GM21825 (cell line): ENCODE data around the gene SLC35E1.
"Not testable (repeated sequence)": the region's sequence is repeated elsewhere in the genome, so short reads cannot be mapped to it uniquely, and the experiment has no call there.

Experiments
- ATAC-seq: cut with Tn5 transposase; IDR thresholded peaks from one replicate; pipeline ENCODE4 v1.9.1; 2021; ENCODE audit warnings: mild to moderate bottlenecking, moderate library complexity; ENCODE audit not compliant: unreplicated experiment

SLC35E1 gene

DNA sequence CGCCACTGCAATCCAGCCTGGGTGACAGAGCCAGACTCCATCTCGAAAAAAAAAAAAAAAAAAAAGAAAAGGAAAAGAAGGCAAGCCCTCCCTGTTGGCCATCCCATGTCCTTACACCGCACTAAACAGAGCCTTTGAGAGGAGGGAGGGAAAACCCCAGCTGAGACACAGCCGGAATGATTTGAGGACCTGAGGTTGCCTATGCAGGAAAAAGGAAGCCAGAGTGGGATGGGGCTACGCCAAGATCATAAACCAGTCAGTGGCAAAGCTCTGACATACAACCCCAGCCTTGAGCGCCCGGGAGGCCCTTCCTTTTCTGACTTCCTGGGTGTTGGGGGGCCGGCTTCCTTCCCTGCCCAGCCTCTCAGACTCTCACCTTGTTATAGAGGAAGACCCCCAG, 17.4 kb downstream of the SLC35E1 start:
- ATAC-seq: no peak

DNA sequence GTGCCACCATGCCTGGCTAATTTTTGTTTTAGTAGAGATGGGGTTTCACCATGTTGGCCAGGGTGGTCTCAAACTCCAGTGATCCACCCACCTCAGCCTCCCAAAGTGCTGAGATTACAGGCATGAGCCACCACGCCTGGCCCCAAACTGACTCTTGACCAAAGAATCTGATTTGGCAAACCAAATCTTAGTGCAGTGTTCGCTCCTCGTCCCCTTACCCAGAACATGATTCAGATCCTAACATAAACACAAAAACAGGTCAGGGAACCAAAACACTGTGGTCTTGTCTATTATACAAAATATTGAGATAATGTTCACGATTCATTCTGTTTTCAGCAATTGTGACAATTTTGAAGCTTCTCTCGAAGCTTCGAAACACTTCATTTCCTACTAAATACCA, 20.3 kb downstream of the SLC35E1 start:
- ATAC-seq: not testable (repeated sequence)

DNA sequence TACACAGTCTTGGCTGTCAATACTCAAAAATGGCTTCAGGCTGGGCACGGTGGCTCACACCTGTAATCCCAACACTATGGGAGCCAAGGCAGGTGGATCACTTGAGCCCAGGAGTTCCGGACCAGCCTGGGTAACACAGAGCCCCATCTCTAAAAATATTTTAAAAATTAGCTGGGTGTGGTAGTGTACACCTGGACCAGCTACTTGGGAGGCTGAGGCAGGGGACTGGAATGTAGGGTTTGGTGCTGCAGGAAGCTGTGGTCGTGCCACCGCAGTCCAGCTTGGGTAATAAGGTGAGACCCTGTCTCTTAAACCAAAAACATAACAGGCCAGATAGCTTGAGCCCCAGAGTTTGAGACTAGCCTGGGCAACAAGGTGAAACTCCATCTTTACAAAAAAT, 23.3 kb downstream of the SLC35E1 start:
- no peak for ATAC-seq

DNA sequence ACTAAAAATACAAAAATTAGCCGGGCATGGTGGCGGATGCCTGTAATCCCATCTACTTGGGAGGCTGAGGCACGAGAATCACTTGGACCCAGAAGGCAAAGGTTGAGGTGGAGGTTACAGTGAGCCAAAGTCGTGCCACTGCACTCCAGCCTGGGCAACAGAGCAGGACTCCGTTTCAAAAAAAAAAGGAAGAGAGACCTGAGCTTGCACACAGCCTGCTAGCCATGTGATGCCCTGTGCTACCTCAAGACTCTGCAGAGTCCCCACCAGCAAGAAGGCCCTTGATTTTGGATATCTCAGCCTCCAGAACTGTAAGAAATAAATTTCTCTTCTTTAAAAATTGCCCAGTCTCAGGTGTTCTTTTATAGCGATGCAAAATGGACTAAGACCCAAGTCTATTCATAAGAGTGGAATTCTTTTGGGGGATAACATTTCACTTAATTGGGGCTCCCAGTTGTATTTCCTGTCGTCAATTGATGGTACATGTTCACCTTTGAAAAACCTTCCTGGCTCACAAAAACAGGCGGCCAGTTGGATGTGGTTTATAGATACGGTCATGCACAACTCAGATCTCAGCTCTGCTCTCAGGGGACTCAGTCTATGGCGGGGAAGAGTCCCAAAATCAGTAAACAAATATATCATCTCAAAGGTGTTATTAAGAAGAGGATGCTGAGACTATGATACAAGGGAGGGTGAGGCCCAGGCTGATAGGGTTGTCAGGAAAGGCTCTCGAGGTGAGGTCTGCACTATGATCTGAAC, 27.6 kb downstream of the SLC35E1 start:
- no peak for ATAC-seq

DNA sequence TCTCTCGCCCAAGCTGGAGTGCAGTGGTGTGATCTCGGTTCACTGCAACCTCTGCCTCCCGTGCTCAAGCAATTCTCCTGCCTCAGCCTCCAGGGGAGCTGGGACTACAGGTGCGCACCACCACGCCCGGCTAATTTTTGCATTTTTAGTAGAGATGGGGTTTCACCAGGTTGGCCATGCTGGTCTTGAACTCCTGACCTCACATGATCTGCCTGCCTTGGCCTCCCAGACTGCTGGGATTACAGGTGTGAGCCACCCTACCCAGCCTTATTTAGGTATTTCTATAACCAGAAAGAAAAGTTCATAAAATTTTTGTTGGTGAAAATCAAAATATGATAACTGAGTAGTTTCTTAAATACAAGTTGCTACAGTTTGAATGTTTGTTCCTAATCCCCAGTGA, 28.5 kb downstream of the SLC35E1 start:
- not testable (repeated sequence) for ATAC-seq

DNA sequence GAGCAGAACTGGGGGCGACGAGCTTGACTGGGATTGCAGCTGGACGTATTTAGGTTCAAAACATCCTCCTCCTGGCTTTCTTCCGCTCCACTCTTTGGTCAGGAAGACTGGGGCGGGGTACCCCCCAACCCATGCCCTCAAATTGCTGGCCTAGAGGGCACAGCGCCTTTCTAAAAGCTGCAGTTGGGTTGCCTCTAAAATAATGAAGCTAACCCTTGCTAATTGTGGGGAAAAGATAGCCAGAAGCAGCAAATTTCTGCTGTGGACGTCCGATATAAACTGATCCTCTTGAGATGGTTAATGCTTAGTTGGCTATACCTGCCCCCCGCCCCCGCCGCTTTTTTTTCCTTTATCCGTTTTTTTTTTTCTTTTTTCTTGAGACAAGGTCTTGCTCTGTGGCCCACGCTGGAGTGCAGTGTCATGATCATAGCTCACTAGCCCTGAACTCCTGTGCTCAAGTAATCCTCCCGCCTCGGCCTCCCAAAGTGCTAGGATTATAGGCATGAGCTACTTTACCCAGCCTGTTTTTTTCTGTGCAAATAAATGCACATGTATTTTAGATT, 29.2 kb downstream of the SLC35E1 start:
- ATAC-seq: no peak

DNA sequence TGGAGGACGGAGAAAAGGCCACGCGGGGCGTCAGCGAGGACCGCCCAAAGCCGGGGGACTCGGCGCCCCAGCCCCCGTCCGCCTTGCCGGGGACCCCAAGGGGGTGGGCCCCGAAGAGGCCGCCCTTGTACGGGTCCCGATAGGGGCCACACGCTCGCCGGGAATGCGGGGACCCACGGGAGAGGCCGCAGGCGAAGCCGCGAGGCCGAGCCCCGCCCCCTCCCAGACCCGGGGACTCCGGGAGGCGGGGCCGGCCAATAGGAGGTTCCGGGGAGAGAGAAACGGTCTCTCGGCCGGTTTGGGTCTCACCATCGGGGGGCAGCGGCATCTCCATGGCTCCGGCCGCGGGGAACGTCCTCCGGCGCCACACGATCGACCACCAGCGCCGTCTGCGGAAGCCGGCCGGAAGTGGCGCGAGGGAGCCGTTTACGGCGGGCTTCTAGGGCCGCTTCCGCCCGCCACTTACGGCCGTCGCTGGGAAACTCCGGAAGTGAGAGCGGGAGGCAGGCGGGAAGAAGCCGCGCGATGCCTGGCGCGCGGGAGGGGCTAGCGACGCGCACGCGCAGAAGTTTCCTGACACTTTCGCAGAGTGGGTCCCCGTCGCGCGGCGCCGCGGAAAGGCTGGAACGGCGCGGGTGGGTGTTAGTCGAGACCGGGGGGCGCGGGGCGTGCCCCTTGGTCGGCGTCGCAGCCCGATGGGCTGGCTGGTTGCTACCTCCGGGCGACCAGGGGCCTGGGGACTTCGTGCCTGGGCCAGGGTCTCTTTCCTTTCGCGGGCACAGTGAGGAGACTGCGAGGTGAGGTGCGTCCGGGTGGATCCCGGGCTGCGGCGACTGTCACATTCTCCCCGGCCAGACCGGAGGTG, 29.9 kb downstream of the SLC35E1 start, which contains the start of gene CHERP:
TSS of gene CHERP (minus strand) at position 393 of the 865 bp plus-strand sequence. CDS start at position 334, 59 bp downstream.
- peak; percentile 63 for ATAC-seq

DNA sequence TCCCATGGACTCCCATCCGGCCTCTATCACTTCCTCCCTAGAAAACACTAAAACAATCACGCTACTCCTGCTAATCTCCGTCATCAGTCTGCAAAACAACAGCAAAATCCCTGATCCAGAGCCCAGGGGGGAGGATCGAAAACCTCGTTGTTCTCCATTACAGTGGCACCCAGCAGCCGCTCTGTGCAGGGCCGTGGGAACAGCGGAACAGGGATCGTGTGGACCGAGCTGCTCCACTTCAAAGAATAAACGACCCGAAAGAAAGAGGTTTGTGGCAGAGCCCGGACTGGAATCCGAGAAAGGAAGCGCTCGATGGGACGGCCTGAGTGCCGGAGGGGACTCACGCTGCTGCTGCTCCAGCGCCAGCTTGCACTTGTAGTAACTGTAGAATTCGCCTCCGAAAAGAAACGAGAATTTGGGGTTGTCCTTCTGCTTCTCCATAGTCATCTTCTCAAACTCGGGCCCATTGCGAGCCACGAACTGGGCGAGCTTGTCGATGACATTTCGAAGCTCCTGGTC, 30.6 kb downstream of the SLC35E1 start:
- ATAC-seq: no peak

DNA sequence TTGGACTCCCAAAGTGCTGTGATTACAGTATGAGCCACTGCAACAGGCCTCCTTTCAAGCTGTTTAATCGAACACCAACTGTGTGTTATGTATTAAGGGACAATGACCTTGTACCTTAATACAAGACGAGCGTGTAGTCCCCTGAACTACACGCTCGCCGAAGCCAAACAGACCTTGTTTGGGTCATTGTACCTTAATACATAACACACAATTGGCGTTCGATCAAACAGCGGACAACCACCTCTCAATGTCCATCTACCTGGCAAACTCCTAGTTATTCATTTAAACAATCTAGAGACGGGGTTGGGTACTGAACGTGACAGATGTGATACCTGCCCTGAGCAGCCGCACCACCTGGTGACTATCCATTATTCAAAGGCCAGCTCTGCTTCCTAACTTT, 31.3 kb downstream of the SLC35E1 start:
- ATAC-seq: no peak

DNA sequence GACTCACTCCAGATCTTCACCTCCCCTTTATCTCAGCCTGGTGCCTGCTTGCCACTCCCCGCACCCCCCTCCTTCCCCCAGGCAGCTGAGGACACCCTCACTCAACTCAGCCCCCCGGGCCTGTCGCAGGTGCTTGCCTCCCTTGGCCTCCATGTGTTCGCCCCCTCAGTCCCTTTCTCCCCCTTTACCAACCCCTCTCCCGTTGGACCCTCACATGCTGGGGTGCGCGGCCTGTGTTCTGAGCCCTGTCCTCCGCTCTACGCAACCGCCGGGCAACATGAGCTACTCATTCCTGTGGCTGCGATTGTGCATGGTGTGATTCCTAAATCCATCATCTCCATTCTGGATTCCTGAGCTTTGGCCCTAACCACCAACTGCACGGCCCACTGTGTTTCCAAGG, 35.1 kb downstream of the SLC35E1 start:
- ATAC-seq: no peak

DNA sequence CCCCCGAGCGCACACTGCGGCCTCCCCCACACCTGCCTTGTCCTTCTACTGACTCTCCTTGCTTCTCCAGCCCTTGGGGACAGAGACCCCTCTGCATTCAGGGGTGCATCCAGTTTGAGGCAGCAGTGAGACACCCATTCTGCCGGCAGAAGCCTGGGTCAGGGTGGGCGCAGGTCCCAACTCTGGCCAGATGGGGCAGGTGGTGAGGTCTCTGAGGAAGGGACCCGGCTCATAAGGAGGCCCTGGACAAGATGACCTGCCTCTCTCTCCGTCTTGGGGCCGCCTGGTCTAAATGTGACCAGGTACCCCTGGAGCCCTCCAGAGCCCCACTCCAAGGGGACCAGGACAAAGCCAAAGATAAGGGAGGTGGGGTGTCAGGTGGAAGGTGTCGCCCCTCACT, 36.1 kb downstream of the SLC35E1 start:
- ATAC-seq: no peak

DNA sequence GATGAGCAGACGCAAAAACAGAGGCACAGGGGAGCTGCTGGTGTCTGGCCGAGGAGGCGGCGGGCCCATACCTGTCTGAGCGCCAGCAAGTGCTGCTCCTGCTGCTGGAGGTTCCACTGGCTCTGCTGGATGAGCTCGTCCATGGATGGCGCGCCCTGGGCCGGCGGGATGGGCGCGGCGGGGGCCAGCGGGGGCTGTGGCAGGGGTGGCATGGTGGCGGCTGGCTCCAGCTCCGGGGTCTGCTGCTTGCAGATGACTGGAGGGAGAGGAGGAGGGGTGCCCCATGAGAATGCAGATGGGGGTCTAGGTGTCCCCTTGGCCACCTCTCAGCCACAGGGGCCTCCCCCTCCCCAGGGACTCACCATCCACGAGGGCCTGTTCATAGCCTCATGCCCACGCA, 36.8 kb downstream of the SLC35E1 start:
- no peak for ATAC-seq

DNA sequence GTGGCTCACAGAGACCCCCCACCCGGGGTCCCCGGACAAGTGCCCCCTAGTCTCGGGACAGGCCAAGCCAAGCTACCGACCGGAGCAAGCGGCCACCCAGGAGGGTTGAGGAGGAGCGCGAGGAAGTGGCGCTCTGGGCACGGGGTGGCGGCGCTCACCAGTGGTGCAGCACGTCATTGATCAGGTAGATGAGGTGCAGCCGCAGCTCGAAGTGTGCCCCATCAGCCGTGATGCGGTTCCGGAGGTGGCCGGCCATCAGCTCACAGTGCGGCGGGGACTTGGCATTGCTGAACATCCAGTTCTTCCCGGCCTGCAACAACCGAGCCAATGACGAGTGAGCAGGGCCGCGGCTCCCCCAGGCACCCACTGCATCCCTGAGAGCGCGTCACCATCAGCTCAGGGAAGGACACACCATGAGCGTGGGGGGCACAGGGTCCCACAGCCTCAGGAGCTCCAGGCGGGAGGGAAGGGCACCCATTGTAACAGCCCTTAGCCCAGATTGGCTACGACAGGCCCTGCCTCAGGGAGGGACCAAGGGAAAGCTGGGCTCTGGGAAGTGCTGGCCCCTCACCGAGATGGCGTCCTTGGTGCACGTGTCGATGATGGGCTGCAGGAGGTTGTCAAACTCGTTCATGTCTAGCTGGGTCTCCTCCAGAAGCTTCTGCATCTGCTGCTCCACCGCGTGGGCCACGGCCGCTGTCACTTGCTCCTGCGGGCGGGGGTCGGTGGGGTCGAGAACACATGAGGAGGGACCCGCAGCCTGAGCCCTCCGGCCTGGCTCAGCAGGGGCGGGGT, 39.6 kb downstream of the SLC35E1 start:
- ATAC-seq: no peak

DNA sequence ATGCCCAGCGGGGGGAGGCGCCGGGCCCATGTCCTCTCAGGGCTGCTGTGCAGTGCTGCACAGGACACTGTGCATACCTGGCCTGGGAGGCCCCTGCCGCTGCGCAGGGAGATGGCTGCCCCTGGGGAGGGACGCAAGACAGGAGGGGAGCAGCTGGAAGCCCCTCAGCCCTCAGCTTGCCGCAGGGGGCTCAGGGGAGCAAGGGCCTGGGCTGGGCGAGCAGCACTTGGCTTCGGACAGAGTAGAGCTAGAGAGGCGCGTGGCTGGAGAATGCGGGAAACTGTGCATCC, 40.9 kb downstream of the SLC35E1 start:
- no peak for ATAC-seq

DNA sequence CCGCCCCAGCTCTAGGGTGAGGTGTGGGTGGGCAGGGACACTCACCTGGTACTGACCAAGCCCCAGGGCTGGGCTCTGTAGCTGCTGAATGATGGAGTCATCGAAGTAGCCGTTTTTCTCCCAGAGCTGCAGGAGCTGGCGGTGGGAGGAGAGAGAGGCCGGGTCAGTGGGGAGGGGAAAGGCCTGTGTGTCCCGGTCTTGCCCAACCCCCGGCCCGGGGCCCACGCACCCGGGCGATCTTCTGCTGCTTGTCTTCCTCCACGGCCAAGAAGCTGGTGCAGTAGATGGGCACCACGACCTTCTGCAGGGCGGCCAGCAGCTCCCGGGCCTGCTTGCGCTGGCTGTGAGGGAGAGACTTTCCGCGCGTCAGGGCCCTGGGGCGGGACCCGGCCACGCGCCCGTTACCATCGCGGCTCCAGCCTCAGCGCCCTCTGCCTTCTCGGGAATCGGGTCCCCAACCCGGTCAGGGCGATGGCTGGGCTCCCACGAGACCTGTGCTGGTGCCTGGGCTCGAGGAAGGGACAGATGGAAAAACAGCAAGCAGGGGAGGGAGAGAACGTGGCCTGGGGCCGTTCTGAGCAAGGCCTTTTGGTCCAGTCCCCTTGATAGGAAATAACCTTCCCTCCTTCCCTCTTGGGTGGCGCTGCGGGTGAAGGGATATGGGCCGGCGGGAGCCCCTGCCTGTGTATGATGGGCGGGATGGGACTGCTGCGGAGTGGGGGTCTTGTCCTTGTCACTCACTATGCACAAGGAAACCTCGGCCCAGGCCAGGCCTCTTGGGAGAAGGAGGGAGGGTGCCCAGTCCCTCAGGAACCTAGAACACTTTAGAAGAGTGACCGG, 41.5 kb downstream of the SLC35E1 start:
- no peak for ATAC-seq

DNA sequence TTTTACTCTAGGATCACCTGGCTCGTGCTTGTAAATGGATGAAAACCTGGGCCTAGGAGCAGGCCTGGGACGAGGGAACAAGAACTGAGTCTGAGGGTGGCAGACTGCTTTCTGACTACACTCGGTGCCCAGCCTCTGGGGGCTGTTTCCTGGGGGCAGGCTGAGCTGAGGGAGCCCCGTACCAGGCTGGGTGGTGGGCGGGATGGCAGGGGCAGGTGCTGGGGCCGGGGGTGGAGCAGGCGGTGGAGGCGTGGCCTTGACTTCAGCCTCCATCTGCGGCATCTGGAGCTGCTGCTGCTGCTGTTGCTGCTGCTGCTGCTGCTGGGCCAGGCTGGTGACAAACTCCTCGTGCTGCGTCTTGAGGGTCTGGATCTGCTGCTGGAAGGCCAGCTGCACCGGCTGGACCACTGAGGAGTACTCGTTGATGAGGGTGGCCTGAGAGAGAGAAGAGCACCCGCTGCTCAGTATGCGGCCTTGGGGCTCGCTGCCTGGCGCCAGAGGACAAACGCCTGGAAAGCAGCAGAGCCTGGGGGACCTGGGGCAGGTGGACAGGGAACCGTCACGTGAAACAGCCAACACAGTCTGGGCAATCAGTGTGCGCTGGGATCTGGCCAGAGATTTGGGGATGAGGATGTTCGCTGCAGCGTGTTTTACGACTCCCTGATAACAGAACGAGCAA, 42.6 kb downstream of the SLC35E1 start:
- no peak for ATAC-seq

DNA sequence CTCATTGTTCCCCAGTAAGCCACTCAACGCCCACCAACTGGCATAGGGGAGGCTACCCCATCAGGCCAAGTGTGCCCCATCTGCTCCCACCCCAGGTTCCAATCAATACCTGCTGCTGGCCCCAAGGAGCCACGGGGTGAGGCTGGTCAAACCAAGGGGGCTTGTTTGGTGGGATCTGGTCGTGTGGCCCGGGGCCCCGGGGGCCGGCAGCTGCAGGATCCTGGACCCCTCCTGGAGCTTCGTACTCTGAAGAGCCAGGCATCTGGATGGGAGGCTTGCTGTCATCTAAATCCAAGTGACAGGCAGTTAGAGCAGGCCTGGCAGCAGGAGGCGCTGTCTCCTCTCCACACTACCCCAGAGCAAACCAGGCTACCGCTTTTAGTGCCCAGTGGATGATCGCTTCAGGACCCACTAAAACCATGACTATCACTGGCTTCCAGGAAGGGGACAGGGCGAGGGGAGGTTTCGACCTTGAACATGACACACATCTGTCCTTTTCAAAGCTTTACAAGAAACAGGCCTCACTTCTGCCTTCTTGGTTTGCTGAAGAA, 44.2 kb downstream of the SLC35E1 start:
- no peak for ATAC-seq

DNA sequence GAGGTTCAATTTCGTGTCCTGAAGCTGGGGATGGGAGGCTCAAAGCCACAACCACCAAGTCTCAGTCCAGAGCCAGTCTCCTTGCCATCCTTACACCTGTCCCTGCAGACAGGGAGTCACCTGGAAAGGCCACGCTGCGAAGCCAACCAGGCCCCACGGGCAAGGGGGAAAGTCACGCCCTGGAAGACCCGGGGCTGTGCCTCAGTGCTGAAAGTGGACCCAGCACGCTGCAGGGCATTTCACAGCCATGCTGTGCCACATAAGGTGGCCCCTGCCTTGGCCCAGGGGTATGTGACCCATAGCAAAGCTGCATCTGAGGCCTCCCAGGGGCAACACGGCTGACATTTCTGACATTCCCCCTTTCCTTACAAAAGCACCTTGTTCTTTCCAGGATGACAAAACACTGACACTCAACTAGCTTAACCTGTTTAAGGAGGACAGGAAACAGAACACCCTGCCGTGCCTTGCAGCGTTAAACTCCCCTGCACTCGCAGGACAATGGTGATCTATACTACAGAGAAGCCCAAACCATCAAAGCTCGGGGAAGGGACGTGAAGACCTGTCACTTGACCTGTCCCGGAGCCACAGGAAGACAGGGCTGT, 44.8 kb downstream of the SLC35E1 start:
- no peak for ATAC-seq
